Measurements from ENCODE around the gene YY1AP1.
"Not testable (repeated sequence)": the region's sequence is repeated elsewhere in the genome, so short reads cannot be mapped to it uniquely, and the experiment has no call there.

The YY1AP1 gene

DNA sequence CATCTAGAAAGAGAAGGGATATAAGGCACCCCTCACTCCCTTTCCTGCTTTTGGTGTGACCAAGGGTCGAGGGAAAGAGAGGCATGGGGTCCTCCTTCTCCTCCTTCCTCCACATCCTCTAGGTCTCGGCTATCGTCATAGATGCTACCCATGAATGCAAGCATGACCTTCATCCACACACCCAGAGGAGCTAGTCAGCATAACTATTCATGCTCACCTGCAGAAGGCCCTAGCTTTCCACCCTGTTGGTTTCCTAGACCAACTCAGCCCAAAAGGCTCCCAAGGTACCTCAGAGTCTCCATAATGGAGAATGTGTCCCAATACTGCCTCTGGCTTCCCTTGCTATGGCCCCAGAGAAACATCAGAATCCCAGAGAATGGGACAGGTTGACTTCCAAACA is 45.3 kb downstream of the YY1AP1 start:
- DNase-seq: no peak

DNA sequence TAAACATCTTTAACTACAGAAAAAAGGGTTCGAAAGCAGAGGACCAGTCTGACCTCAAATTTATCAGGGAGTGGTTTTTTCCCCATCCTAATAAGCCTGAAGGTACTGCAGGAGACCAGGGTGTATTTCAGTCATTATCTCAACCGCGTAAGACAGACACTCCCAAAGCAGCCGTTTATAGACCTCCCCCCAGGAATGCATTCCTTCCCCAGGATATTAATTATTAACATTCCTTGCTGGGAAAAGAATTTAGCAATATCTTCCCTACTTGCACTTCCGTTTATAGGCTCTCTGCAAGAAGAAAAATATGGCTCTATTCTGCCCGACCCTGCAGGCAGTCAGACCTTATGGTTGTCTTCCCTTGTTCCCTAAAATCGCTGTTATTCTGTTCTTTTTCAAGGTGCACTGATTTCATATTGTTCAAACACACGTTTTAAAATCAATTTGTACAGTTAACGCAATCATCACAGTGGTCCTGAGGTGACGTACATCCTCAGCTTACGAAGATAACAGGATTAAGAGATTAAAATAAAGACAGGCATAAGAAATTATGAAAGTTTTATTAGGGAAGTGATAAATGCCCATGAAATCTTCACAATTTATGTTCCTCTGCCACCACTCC is 45.9 kb downstream of the YY1AP1 start:
- not testable (repeated sequence) for DNase-seq

DNA sequence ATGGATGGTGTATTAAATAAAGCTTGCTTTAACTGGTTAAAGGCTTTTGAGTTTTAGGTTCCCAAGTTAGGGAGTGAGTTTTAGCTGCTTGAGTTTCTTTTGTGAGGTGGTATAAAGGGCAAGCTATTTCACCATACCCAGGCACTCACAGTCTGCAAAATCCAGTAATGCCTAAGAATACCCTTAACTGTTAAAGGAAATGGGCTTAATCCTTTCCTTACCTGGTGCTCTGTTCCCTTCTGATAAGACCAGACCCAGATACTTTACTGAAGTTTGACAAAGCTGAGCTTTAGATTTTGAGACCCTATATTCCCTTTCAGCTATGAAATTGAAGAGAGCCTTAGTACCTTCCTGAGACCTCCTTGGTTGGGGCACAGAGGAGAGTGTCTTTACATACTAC is 48.2 kb downstream of the YY1AP1 start:
- no peak for DNase-seq

DNA sequence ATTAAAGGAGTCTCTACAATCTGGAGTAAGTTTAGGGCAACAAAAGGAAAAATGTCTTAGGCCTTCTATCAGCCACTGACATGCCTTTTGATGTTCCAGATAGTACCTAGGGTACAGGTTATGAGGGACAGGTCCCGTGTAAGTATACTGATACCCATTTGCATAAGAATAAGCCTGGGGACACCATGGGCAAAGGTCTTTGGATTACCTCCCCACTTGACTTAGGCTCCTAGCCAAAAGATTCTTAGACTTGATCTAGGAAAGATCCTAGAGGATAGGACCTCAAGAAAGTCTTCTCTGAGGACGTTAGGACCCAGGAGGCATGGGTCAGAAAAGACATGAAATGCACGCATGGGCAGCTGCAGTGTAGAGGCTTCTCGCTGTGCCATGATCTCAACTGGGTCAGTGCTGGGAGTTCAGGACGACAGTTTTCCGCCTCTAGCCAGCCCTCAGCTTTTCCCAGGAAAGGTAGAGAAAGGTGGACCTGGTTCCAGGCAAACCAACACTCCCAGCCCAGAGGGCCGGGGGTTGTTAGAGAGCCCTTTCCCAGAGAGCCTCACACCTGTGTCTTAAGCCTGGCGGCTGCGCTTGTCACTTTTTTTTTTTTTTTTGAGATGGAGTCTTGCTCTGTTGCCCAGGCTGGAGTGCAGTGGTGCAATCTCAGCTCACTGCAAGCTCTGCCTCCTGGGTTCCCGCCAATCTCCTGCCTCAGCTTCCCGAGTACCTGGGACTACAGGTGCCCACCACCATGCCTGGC is 52.0 kb downstream of the YY1AP1 start:
- no peak for DNase-seq

DNA sequence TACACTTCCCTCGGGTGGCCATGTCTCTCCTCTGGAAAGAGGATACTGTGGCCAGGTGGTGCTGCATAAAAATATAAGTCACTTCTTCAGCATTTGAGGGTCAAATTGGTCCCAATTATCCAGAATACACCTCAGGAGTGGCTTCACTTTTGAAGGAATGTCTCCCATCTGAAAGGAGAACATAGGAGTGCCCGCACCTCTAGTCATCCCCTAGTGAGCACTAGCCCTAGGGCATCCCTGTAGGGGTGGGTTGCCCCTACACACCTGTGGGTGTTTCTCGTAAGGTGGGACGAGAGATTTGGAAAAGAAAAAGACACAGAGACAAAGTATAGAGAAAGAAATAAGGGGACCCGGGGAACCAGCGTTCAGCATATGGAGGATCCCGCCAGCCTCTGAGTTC is 62.1 kb downstream of the YY1AP1 start:
- not testable (repeated sequence) for DNase-seq

DNA sequence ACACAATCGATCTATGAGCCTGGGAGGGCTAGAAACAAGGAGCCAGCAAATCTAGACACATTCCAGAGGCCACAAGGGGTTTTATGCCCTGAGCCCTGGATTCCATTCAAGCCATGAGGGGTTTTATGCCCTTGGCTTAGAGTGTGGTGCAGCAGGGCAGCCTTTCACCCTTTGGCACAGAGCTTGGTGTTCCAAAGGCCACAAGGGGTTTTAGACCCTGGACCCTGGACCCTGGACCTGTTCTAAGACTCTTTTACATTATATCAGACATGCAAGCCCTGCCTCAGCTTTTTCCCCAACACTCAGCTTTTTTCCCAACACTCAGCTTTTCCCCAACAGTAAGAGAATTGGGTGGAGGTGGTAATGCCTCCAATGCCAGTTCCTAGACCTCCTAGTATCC is 65.2 kb downstream of the YY1AP1 start:
- DNase-seq: no peak

DNA sequence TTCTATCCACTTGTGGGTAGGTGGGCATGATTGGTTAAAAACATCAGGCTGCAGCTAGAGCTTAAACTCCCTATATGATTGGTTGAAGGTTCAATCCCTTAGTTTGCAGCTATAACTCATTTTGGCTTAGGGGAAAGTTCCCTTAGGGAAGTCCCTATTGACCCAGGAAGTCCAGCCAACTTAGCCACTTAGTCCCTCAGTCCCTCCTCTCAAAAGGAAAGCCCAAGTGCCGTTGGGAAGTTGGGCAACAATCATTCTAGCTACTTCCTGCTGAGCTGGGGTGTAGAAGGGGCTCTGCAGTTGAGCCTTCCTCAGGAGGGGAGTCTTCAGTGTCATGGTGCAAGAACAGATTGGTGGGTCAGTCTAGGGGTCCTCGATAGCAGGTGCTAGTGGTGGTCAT is 66.4 kb downstream of the YY1AP1 start:
- no peak for DNase-seq

DNA sequence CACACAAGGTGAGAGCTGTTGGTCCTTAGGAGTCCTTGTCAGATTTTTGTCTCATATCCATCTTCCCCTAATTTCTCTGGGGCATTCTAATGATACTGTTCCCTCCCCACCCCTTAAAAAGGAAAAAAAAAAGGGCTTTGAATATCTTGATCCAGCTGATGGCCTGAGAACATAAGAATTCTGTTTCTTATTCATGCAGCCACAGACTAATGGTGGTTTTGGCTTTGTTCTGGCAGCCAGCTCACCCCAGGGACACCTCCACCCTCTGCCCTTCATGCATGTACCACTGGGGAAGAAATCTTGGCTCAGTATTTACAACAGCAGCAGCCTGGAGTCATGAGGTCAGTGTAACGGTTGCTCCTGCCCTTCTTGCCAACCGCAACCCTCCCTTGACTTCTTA is 75.3 kb downstream of the YY1AP1 start:
- not testable (repeated sequence) for DNase-seq

DNA sequence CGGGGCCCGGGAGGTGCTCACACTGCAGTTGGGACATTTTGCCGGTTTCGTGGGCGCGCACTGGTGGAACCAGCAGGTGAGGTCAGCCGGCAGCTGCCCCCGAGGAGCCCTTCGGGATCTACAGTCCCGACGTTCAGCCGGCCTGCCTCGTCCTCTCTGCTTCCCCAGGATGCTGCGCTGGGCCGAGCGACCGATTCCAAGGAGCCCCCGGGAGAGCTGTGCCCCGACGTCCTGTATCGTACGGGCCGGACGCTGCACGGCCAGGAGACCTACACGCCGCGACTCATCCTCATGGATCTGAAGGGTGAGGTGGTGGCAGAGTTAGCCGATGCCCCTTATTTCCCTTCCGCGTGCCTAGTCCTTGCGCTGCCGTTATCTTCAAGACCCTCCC is 78.3 kb downstream of the YY1AP1 start:
- not testable (repeated sequence) for DNase-seq

DNA sequence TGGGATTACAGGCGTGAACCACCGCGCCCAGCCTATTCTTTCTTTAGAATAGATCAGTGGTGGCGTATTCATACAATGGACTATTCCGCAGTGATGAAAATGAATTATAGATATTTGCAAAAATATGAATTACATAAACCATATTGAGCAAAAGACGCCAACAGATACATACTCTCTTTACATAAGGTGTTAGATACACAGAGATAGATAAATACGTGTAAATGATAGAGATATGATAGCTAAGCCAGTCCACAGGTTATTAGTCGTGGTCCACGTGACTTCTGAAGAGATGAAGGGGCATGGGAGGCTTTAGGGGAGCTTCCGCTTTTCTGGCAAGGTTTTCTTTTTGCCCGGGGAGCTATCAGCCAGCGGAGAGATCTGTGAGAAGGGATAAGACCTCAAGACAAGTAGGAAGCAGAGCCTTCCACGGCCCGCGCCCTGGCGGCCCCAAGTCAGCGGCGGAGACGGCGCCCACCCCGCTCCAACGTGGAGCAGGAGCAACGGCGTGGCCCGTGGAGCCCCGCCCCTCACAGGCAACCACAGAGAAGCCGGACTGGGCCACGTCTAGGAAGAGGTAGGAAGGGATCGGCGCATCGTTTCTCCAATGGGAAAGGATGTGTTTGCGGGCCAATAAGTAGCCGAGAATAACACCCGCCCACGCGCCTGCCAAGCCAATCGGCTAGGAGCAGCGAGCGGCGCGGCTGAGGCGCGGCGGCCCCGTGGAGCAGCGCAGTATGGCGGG is 78.9 kb downstream of the YY1AP1 start, which contains the start of gene MSTO1:
Gene MSTO1 (plus strand): TSS at position 704 of the 742 bp plus-strand sequence. CDS start 31 bp downstream, at position 735.
- peak; percentile 95 for DNase-seq
